HCT116 (cell line): ENCODE measurements around the gene WWTR1. TPM values are rescaled to one million over a fixed set of nuclear protein-coding genes. Genes with fewer than 3 reads are reported as not detected.

ENCODE experiments used
- ATAC-seq: fragments of 200-7000 bp; cut with Tn5 transposase; 2 replicates; pipeline ENCODE4 v1.9.1; 2020; ENCODE audit warnings: mild to moderate bottlenecking, moderate library complexity
- BruUV-seq: library from RNA; stranded (reverse); fragments of 400-500 nt; replicated peaks from 2 replicates; lab custom pipeline; 2021; lab: Mats Ljungman, UMichigan
- CTCF ChIA-PET: fragments of 300-600 bp; sonication (Branson Sonifier 250); formaldehyde crosslinking; loops from one replicate; lab custom pipeline; 2021; ENCODE audit warnings: antibody characterized with exemption; lab: Charles Lee
- POLR2A ChIA-PET: fragments of 300-600, 350-600 bp; sonication (Branson Sonifier 250); formaldehyde crosslinking; loops from one replicate; lab custom pipeline; 2021; ENCODE audit warnings: antibody characterized with exemption; lab: Charles Lee
- RAD21 ChIA-PET, 2 experiments: fragments of 300-600 bp; sonication (Branson Sonifier 250); formaldehyde crosslinking; loops; one replicate each; lab custom pipeline; 2023; ENCODE audit warnings: low total read pairs in 2 of 2; ENCODE audit not compliant: uncharacterized antibody in 2 of 2, unreplicated experiment in 2 of 2, low non-redundant PET in 1 of 2; lab: Charles Lee
- DNase-seq: peaks from one replicate; pipeline ENCODE4 v3.0.0-alpha.2; 2010; ENCODE audit warnings: low read depth, low spot score
- H2AFZ ChIP-seq: fragments of 200-600 bp; shearing (Covaris generic), sonication (generic); 2 replicates; pipeline ENCODE4 v1.6.1; 2017; ENCODE audit warnings: low read depth, mixed run types, mixed read lengths, antibody characterized with exemption, low read length; ENCODE audit not compliant: poor library complexity, severe bottlenecking
- H3K27ac ChIP-seq: 2 replicates; pipeline ENCODE4 v1.5.1; 2012; ENCODE audit warnings: low read depth, low read length
- H3K27me3 ChIP-seq: fragments of 200-600 bp; sonication (generic); 2 replicates; pipeline ENCODE4 v1.6.1; 2016; ENCODE audit warnings: mixed run types, low read length, mixed read lengths; ENCODE audit not compliant: insufficient read depth
- H3K36me3 ChIP-seq, 2 experiments: fragments of 200-500 bp in 1 of 2; fragments of 200-600 bp in 1 of 2; sonication (Bioruptor generic) in 1 of 2; sonication (generic) in 1 of 2; 2 replicates each; pipeline versions ENCODE4 v1.5.1 to v1.6.1; 2014 to 2016; ENCODE audit warnings: low read length in 2 of 2, inconsistent platforms in 1 of 2, mixed read lengths in 1 of 2, mixed run types in 1 of 2; ENCODE audit not compliant: insufficient read depth in 2 of 2, control insufficient read depth in 1 of 2
- H3K4me1 ChIP-seq, 2 experiments: fragments of 200-600 bp in 1 of 2; sonication (generic) in 1 of 2; 2 replicates each; pipeline versions ENCODE4 v1.5.1 to v1.6.1; 2012 to 2017; ENCODE audit warnings: low read length in 2 of 2, inconsistent platforms in 1 of 2, mild to moderate bottlenecking in 1 of 2, mixed read lengths in 1 of 2, mixed run types in 1 of 2, moderate library complexity in 1 of 2; ENCODE audit not compliant: insufficient read depth in 2 of 2, control insufficient read depth in 1 of 2
- H3K4me2 ChIP-seq: fragments of 200-600 bp; sonication (generic); 2 replicates; pipeline ENCODE4 v1.6.1; 2017; ENCODE audit warnings: mixed run types, low read length, mixed read lengths
- H3K4me3 ChIP-seq, 2 experiments: fragments of 200-600 bp in 1 of 2; sonication (generic) in 1 of 2; replicated peaks in 1 of 2; 2 replicates each; pipeline ENCODE4 v1.5.1; 2011 to 2016; ENCODE audit warnings: low read length in 2 of 2, control low read depth in 1 of 2, low read depth in 1 of 2, mild to moderate bottlenecking in 1 of 2, mixed read lengths in 1 of 2, mixed run types in 1 of 2
- H3K79me2 ChIP-seq: fragments of 200-600 bp; sonication (generic); 2 replicates; pipeline ENCODE4 v1.6.1; 2017; ENCODE audit warnings: mild to moderate bottlenecking, mixed run types, low read length, moderate library complexity, mixed read lengths; ENCODE audit not compliant: insufficient read depth
- H3K9ac ChIP-seq: fragments of 200-600 bp; sonication (generic); 2 replicates; pipeline ENCODE4 v1.6.1; 2016; ENCODE audit warnings: low read length, mixed read lengths
- H3K9me2 ChIP-seq: fragments of 200-600 bp; sonication (generic), shearing (Covaris generic); 2 replicates; pipeline ENCODE4 v1.6.1; 2017; ENCODE audit warnings: mixed run types, mild to moderate bottlenecking, moderate library complexity; ENCODE audit not compliant: insufficient read depth
- H3K9me3 ChIP-seq, 2 experiments: fragments of 200-500 bp in 1 of 2; fragments of 200-600 bp in 1 of 2; sonication (Bioruptor generic) in 1 of 2; sonication (generic) in 1 of 2; 2 replicates each; pipeline ENCODE4 v1.6.1; 2014 to 2017; ENCODE audit warnings: low read length in 2 of 2, mixed read lengths in 2 of 2, inconsistent platforms in 1 of 2, low read depth in 1 of 2, mild to moderate bottlenecking in 1 of 2, mixed run types in 1 of 2, moderate library complexity in 1 of 2; ENCODE audit not compliant: control insufficient read depth in 1 of 2, insufficient read depth in 1 of 2
- H4K20me1 ChIP-seq: fragments of 200-600 bp; sonication (generic), shearing (Covaris generic); 2 replicates; pipeline ENCODE4 v1.6.1; 2017; ENCODE audit warnings: mixed run types, mild to moderate bottlenecking, moderate library complexity; ENCODE audit not compliant: insufficient read depth
- CEBPB ChIP-seq: IDR thresholded peaks from 2 replicates; pipeline ENCODE4 v1.6.1; 2012; ENCODE audit warnings: low read depth
- EZH2phosphoT487 ChIP-seq: fragments of 200-600 bp; IDR thresholded peaks from 2 replicates; pipeline ENCODE4 v1.6.1; 2018; ENCODE audit warnings: antibody characterized with exemption, borderline replicate concordance
- JUND ChIP-seq: IDR thresholded peaks from 2 replicates; pipeline ENCODE4 v1.6.1; 2012
- intact Hi-C: fragments of 100-400 bp; cut with micrococcal nuclease; formaldehyde crosslinking; loops from 2 replicates; pipeline ENCODE4 v1.10.0; 2022
- total RNA-seq: library from RNA; stranded (reverse); gene quantifications from one replicate; pipeline ENCODE4 v1.2.1, GENCODE V29; 2021; ENCODE audit not compliant: unreplicated experiment

Gene WWTR1
- total RNA-seq, 1 experiment from 2014 or later, result 46.9 TPM

- RAD21 ChIA-PET, result no interaction called here
- POLR2A ChIA-PET, result interaction anchor here (0.9 kb wide), 1 partner anchor 51 kb away, joined by 3 read pairs; no protein-coding TSS in a partner anchor
- H3K27me3 ChIP-seq, result no peaks in the 10 kb centered on the region
- H3K4me2 ChIP-seq, result no peak overlapping the region
- no peak overlapping the region for H3K27ac ChIP-seq
- intact Hi-C loops, result no loop called here
- H3K36me3 ChIP-seq, result no peaks in the 10 kb centered on the region
- peaks cover 13 to 24% of the 10 kb centered on the region in 2 experiments for H3K4me1 ChIP-seq
- TF ChIP-seq EZH2phosphoT487 (no peak), CEBPB (peak; percentile 41; the same call in 1 of the 2 replicates)
- TF ChIP-seq, all 23 proteins: peak for 1
- no peak overlapping the region for H3K9ac ChIP-seq
- no peaks in the 10 kb centered on the region for H3K9me2 ChIP-seq
- peaks cover 64% of the 10 kb centered on the region for H3K79me2 ChIP-seq
- H3K9me3 ChIP-seq, result no peaks in the 10 kb centered on the region
- H2AFZ ChIP-seq, result no peak overlapping the region
- no peak overlapping the region for H3K4me3 ChIP-seq
- BruUV-seq, result no TSS peak
- DNase-seq (no peak), ATAC-seq (no peak)
- H4K20me1 ChIP-seq, result no peaks in the 10 kb centered on the region
- CTCF ChIA-PET, result no interaction called here
Observed at GRCh38 chr3:149626671-149627070, 31.2 kb downstream of the WWTR1 start.

- intact Hi-C loops, result no loop called here
- BruUV-seq, result no TSS peak
- ATAC-seq (peak; percentile 60), DNase-seq (no peak)
- H3K4me1 ChIP-seq, result peaks cover 16 to 33% of the 10 kb centered on the region in 2 experiments
- peak overlapping the region; percentile 37 for H3K4me2 ChIP-seq
- H3K79me2 ChIP-seq, result peaks cover 64% of the 10 kb centered on the region
- no peak overlapping the region for H2AFZ ChIP-seq
- H3K36me3 ChIP-seq, result no peaks in the 10 kb centered on the region
- POLR2A ChIA-PET, result no interaction called here
- H3K9ac ChIP-seq, result no peak overlapping the region
- no peak overlapping the region for H3K4me3 ChIP-seq
- H3K9me2 ChIP-seq, result no peaks in the 10 kb centered on the region
- RAD21 ChIA-PET, result no interaction called here
- no peaks in the 10 kb centered on the region for H4K20me1 ChIP-seq
- H3K27ac ChIP-seq, result no peak overlapping the region
- H3K9me3 ChIP-seq, result no peaks in the 10 kb centered on the region
- TF ChIP-seq JUND, result no peak
- H3K27me3 ChIP-seq, result no peaks in the 10 kb centered on the region
- CTCF ChIA-PET, result no interaction called here
Observed at GRCh38 chr3:149625795-149626194, 32.0 kb downstream of the WWTR1 start.
